ENCODE measurements around the gene MYT1.

Gene MYT1

GRCh38 chr20:64171211-64171610 is 7.0 kb downstream of the MYT1 start:
- Histone ChIP-seq H3K9me3 (replicated peaks in 1 of 2; ENCODE audit: control insufficient read depth in 2 of 2, insufficient read depth in 1 of 2, low read depth in 1 of 2, low read length in 2 of 2) (no peaks in the 10 kb centered on the region), H3K4ac (ENCODE audit: low read length) (no peak overlapping the region), H3K36me3 (replicated peaks in 1 of 2; ENCODE audit: control insufficient read depth in 2 of 2, insufficient read depth in 2 of 2, low read length in 2 of 2) (no peaks in the 10 kb centered on the region), H2AFZ (ENCODE audit: low read length) (no peak overlapping the region), H3K27me3 (ENCODE audit: control insufficient read depth in 3 of 3, insufficient read depth in 3 of 3, low read depth in 1 of 3, low read length in 3 of 3) (peaks cover 0 to 41% (median 5%) of the 10 kb centered on the region in 3 experiments), H3K4me3 (ENCODE audit: low read length in 2 of 2) (no peak overlapping the region), H3K9ac (ENCODE audit: low read depth, low read length, poor library complexity) (no peak overlapping the region), H3K14ac (ENCODE audit: low read length) (no peak overlapping the region), H3K18ac (ENCODE audit: low read length) (no peak overlapping the region), H3K79me1 (ENCODE audit: low read depth, low read length) (no peaks in the 10 kb centered on the region), H3K23ac (ENCODE audit: low read depth, low read length, poor library complexity) (no peak overlapping the region), H3K27ac (replicated peaks; ENCODE audit: low read length) (no peak overlapping the region), H2BK120ac (ENCODE audit: low read depth, low read length) (no peak overlapping the region), H2BK5ac (ENCODE audit: low read length) (no peak overlapping the region), H2BK15ac (ENCODE audit: low read length) (no peak overlapping the region), H4K8ac (ENCODE audit: low read depth, low read length) (no peak overlapping the region), H3K4me2 (ENCODE audit: insufficient read depth, low read length, poor library complexity, severe bottlenecking) (no peak overlapping the region), H4K91ac (ENCODE audit: low read depth, low read length, poor library complexity) (no peak overlapping the region), H2BK12ac (ENCODE audit: low read length) (no peak overlapping the region), H3K4me1 (ENCODE audit: control insufficient read depth in 2 of 2, insufficient read depth in 1 of 2, low read depth in 1 of 2, low read length in 2 of 2) (no peaks in the 10 kb centered on the region), H2AK5ac (ENCODE audit: low read depth, low read length) (no peak overlapping the region)
- DNase-seq (ENCODE audit: low spot score), result no peak
- no CpG with 5 or more reads among the region's 8 CpGs for WGBS, 2 donors (ENCODE audit: extremely low coverage in 2 of 2, insufficient read length in 2 of 2, insufficient replicate concordance in 1 of 2)

GRCh38 chr20:64173116-64173515 is 8.9 kb downstream of the MYT1 start:
- Histone ChIP-seq H3K4me2 (ENCODE audit: insufficient read depth, low read length, poor library complexity, severe bottlenecking) (no peak overlapping the region), H3K4ac (ENCODE audit: low read length) (no peak overlapping the region), H3K36me3 (replicated peaks in 1 of 2; ENCODE audit: control insufficient read depth in 2 of 2, insufficient read depth in 2 of 2, low read length in 2 of 2) (no peaks in the 10 kb centered on the region), H3K4me3 (ENCODE audit: low read length in 2 of 2) (no peak overlapping the region), H3K14ac (ENCODE audit: low read length) (no peak overlapping the region), H2BK15ac (ENCODE audit: low read length) (no peak overlapping the region), H3K79me1 (ENCODE audit: low read depth, low read length) (no peaks in the 10 kb centered on the region), H2BK5ac (ENCODE audit: low read length) (no peak overlapping the region), H3K27ac (replicated peaks; ENCODE audit: low read length) (no peak overlapping the region), H3K9ac (ENCODE audit: low read depth, low read length, poor library complexity) (no peak overlapping the region), H2BK12ac (ENCODE audit: low read length) (no peak overlapping the region), H2AK5ac (ENCODE audit: low read depth, low read length) (no peak overlapping the region), H3K4me1 (ENCODE audit: control insufficient read depth in 2 of 2, insufficient read depth in 1 of 2, low read depth in 1 of 2, low read length in 2 of 2) (peaks cover 12 to 16% of the 10 kb centered on the region in 2 donors), H2AFZ (ENCODE audit: low read length) (no peak overlapping the region), H3K9me3 (replicated peaks in 1 of 2; ENCODE audit: control insufficient read depth in 2 of 2, insufficient read depth in 1 of 2, low read depth in 1 of 2, low read length in 2 of 2) (no peaks in the 10 kb centered on the region), H4K8ac (ENCODE audit: low read depth, low read length) (no peak overlapping the region), H2BK120ac (ENCODE audit: low read depth, low read length) (no peak overlapping the region), H3K23ac (ENCODE audit: low read depth, low read length, poor library complexity) (no peak overlapping the region), H3K18ac (ENCODE audit: low read length) (no peak overlapping the region), H3K27me3 (ENCODE audit: control insufficient read depth in 3 of 3, insufficient read depth in 3 of 3, low read depth in 1 of 3, low read length in 3 of 3) (peaks cover 0 to 35% (median 8%) of the 10 kb centered on the region in 3 experiments), H4K91ac (ENCODE audit: low read depth, low read length, poor library complexity) (no peak overlapping the region)
- no peak for DNase-seq (ENCODE audit: low spot score)
- WGBS, 2 donors (ENCODE audit: extremely low coverage in 2 of 2, insufficient read length in 2 of 2, insufficient replicate concordance in 1 of 2), result no CpG with 5 or more reads among the region's 4 CpGs

- Histone ChIP-seq H3K4ac (ENCODE audit: low read length) (no peak overlapping the region), H3K4me3 (ENCODE audit: low read length in 2 of 2) (no peak overlapping the region), H3K9me3 (replicated peaks in 1 of 2; ENCODE audit: control insufficient read depth in 2 of 2, insufficient read depth in 1 of 2, low read depth in 1 of 2, low read length in 2 of 2) (peaks cover 0 to 6% of the 10 kb centered on the region in 2 donors), H3K18ac (ENCODE audit: low read length) (peak overlapping the region; percentile 36), H3K79me1 (ENCODE audit: low read depth, low read length) (peaks cover 3% of the 10 kb centered on the region), H4K91ac (ENCODE audit: low read depth, low read length, poor library complexity) (no peak overlapping the region), H3K27ac (replicated peaks; ENCODE audit: low read length) (no peak overlapping the region), H2BK15ac (ENCODE audit: low read length) (no peak overlapping the region), H3K23ac (ENCODE audit: low read depth, low read length, poor library complexity) (no peak overlapping the region), H2BK12ac (ENCODE audit: low read length) (no peak overlapping the region), H3K36me3 (replicated peaks in 1 of 2; ENCODE audit: control insufficient read depth in 2 of 2, insufficient read depth in 2 of 2, low read length in 2 of 2) (peaks cover 0 to 3% of the 10 kb centered on the region in 2 donors), H3K27me3 (ENCODE audit: control insufficient read depth in 3 of 3, insufficient read depth in 3 of 3, low read depth in 1 of 3, low read length in 3 of 3) (peaks cover 0 to 18% (median 8%) of the 10 kb centered on the region in 3 experiments), H2BK5ac (ENCODE audit: low read length) (no peak overlapping the region), H2BK120ac (ENCODE audit: low read depth, low read length) (no peak overlapping the region), H3K4me1 (ENCODE audit: control insufficient read depth in 2 of 2, insufficient read depth in 1 of 2, low read depth in 1 of 2, low read length in 2 of 2) (peaks cover 12 to 16% of the 10 kb centered on the region in 2 donors), H3K14ac (ENCODE audit: low read length) (no peak overlapping the region), H4K8ac (ENCODE audit: low read depth, low read length) (no peak overlapping the region), H3K4me2 (ENCODE audit: insufficient read depth, low read length, poor library complexity, severe bottlenecking) (peak overlapping the region; percentile 13), H2AK5ac (ENCODE audit: low read depth, low read length) (no peak overlapping the region), H2AFZ (ENCODE audit: low read length) (no peak overlapping the region), H3K9ac (ENCODE audit: low read depth, low read length, poor library complexity) (no peak overlapping the region)
- DNase-seq (ENCODE audit: low spot score), result no peak
- no CpG with 5 or more reads among the region's 11 CpGs for WGBS, 2 donors (ENCODE audit: extremely low coverage in 2 of 2, insufficient read length in 2 of 2, insufficient replicate concordance in 1 of 2)
Measured at GRCh38 chr20:64176551-64176950, 12.3 kb downstream of the MYT1 start.

GRCh38 chr20:64176971-64177370 is 12.7 kb downstream of the MYT1 start:
- Histone ChIP-seq H3K27me3 (ENCODE audit: control insufficient read depth in 3 of 3, insufficient read depth in 3 of 3, low read depth in 1 of 3, low read length in 3 of 3) (peaks cover 0 to 18% (median 8%) of the 10 kb centered on the region in 3 experiments), H3K79me1 (ENCODE audit: low read depth, low read length) (peaks cover 3% of the 10 kb centered on the region), H3K18ac (ENCODE audit: low read length) (no peak overlapping the region), H2AK5ac (ENCODE audit: low read depth, low read length) (no peak overlapping the region), H2BK5ac (ENCODE audit: low read length) (no peak overlapping the region), H3K4ac (ENCODE audit: low read length) (no peak overlapping the region), H3K36me3 (replicated peaks in 1 of 2; ENCODE audit: control insufficient read depth in 2 of 2, insufficient read depth in 2 of 2, low read length in 2 of 2) (peaks cover 0 to 3% of the 10 kb centered on the region in 2 donors), H3K4me1 (ENCODE audit: control insufficient read depth in 2 of 2, insufficient read depth in 1 of 2, low read depth in 1 of 2, low read length in 2 of 2) (peaks cover 12 to 16% of the 10 kb centered on the region in 2 donors), H3K9ac (ENCODE audit: low read depth, low read length, poor library complexity) (no peak overlapping the region), H3K23ac (ENCODE audit: low read depth, low read length, poor library complexity) (no peak overlapping the region), H3K4me3 (ENCODE audit: low read length in 2 of 2) (no peak overlapping the region), H2BK15ac (ENCODE audit: low read length) (no peak overlapping the region), H4K91ac (ENCODE audit: low read depth, low read length, poor library complexity) (no peak overlapping the region), H2BK120ac (ENCODE audit: low read depth, low read length) (no peak overlapping the region), H2BK12ac (ENCODE audit: low read length) (no peak overlapping the region), H4K8ac (ENCODE audit: low read depth, low read length) (no peak overlapping the region), H3K9me3 (replicated peaks in 1 of 2; ENCODE audit: control insufficient read depth in 2 of 2, insufficient read depth in 1 of 2, low read depth in 1 of 2, low read length in 2 of 2) (peaks cover 0 to 6% of the 10 kb centered on the region in 2 donors), H3K14ac (ENCODE audit: low read length) (no peak overlapping the region), H2AFZ (ENCODE audit: low read length) (no peak overlapping the region), H3K4me2 (ENCODE audit: insufficient read depth, low read length, poor library complexity, severe bottlenecking) (peak overlapping the region; percentile 31), H3K27ac (replicated peaks; ENCODE audit: low read length) (no peak overlapping the region)
- no peak for DNase-seq (ENCODE audit: low spot score)
- no CpG with 5 or more reads among the region's 2 CpGs for WGBS, 2 donors (ENCODE audit: extremely low coverage in 2 of 2, insufficient read length in 2 of 2, insufficient replicate concordance in 1 of 2)
